Breast epithelium (tissue), 4 donors: ENCODE results near the gene MAPKAPK3. TPM values are rescaled to one million over a fixed set of nuclear protein-coding genes. Genes with fewer than 3 reads are reported as not detected.

Experiments
- DNase-seq, 2 donors: peaks; one replicate each; pipeline ENCODE4 v3.0.0-alpha.2; 2019; ENCODE audit warnings: low spot score in 2 of 2
- H3K27ac ChIP-seq, 2 donors: fragments of 200-600 bp; sonication (generic) in 1 of 2; one replicate each; pipeline ENCODE4 v1.5.1; 2016 to 2019; ENCODE audit warnings: mild to moderate bottlenecking in 1 of 2
- H3K27me3 ChIP-seq, 2 donors: fragments of 200-600 bp; sonication (generic) in 1 of 2; one replicate each; pipeline versions ENCODE4 v1.5.1 to v1.6.0; 2017 to 2019; ENCODE audit warnings: control low read depth in 1 of 2, mild to moderate bottlenecking in 1 of 2
- H3K36me3 ChIP-seq: fragments of 200-600 bp; one replicate; pipeline ENCODE4 v1.5.1; 2019
- H3K4me1 ChIP-seq, 2 donors: fragments of 200-600 bp; sonication (generic); one replicate each; pipeline ENCODE4 v1.5.1; 2016 to 2019; ENCODE audit warnings: control low read depth in 1 of 2
- H3K4me3 ChIP-seq, 3 donors: fragments of 200-600 bp; sonication (generic); 1 replicate in 2 of 3; 2 replicates in 1 of 3; pipeline ENCODE4 v1.5.1; 2016 to 2019; ENCODE audit warnings: mild to moderate bottlenecking in 3 of 3, moderate library complexity in 2 of 3
- H3K9me3 ChIP-seq, 2 donors: fragments of 200-600 bp; sonication (generic) in 1 of 2; one replicate each; pipeline ENCODE4 v1.5.1; 2016 to 2019; ENCODE audit warnings: control low read depth in 1 of 2
- CTCF ChIP-seq, 3 donors: fragments of 450-650 bp; IDR thresholded peaks; one replicate each; pipeline ENCODE4 v1.5.1; 2016 to 2017; ENCODE audit warnings: antibody characterized with exemption in 3 of 3, mild to moderate bottlenecking in 3 of 3, moderate library complexity in 3 of 3
- POLR2A ChIP-seq: fragments of 450-650 bp; IDR thresholded peaks from one replicate; pipeline ENCODE4 v1.6.1; 2016; ENCODE audit warnings: antibody characterized with exemption, mild to moderate bottlenecking, moderate library complexity
- POLR2AphosphoS5 ChIP-seq, 3 donors: sonication (generic); formaldehyde crosslinking; IDR thresholded peaks; one replicate each; pipeline ENCODE4 v1.6.1; 2017; ENCODE audit warnings: antibody characterized with exemption in 3 of 3
- intact Hi-C: fragments of 100-400 bp; cut with DNase I; formaldehyde crosslinking; loops from one replicate; pipeline ENCODE4 v1.15.1; 2023; ENCODE audit warnings: low total_unique reads
- total RNA-seq, 3 donors: library from RNA; depleted of rRNA; stranded (reverse); fragments of >200 nt; gene quantifications; one replicate each; pipeline ENCODE4 v1.1.0, GENCODE V29; 2016

MAPKAPK3 gene
- total RNA-seq, 3 donors from 2014 or later: 30.4 to 38.4 (median 30.8) TPM

GRCh38 chr3:50645378-50645777, 28.4 kb downstream of the MAPKAPK3 start:
- Histone ChIP-seq H3K36me3 (peaks cover 4% of the 10 kb centered on the region), H3K4me1 (no peaks in the 10 kb centered on the region), H3K9me3 (no peaks in the 10 kb centered on the region), H3K4me3 (no peak overlapping the region), H3K27me3 (no peaks in the 10 kb centered on the region), H3K27ac (no peak overlapping the region)
- intact Hi-C loops: no loop called here
- DNase-seq: no peak
- TF ChIP-seq POLR2A: no peak
- TF ChIP-seq POLR2AphosphoS5 (IDR thresholded peaks at IDR 0.05): no peak
- no peak for TF ChIP-seq CTCF (IDR thresholded peaks at IDR 0.05)

GRCh38 chr3:50648313-50648712, 31.4 kb downstream of the MAPKAPK3 start:
- H3K27me3 ChIP-seq: no peaks in the 10 kb centered on the region
- H3K4me3 ChIP-seq: no peak overlapping the region
- H3K27ac ChIP-seq: no peak overlapping the region
- H3K36me3 ChIP-seq: peaks cover 4% of the 10 kb centered on the region
- no peaks in the 10 kb centered on the region for H3K9me3 ChIP-seq
- no peaks in the 10 kb centered on the region for H3K4me1 ChIP-seq
- no peak for TF ChIP-seq CTCF (IDR thresholded peaks at IDR 0.05)
- no peak for TF ChIP-seq POLR2A
- no peak for TF ChIP-seq POLR2AphosphoS5 (IDR thresholded peaks at IDR 0.05)
- no peak for DNase-seq
- intact Hi-C loops: no loop called here

GRCh38 chr3:50648944-50649343, 32.0 kb downstream of the MAPKAPK3 start:
- Histone ChIP-seq H3K27ac (no peak overlapping the region), H3K27me3 (no peaks in the 10 kb centered on the region), H3K36me3 (no peaks in the 10 kb centered on the region), H3K4me1 (no peaks in the 10 kb centered on the region), H3K4me3 (no peak overlapping the region), H3K9me3 (no peaks in the 10 kb centered on the region)
- intact Hi-C loops: no loop called here
- TF ChIP-seq POLR2AphosphoS5 (IDR thresholded peaks at IDR 0.05) (no peak), CTCF (IDR thresholded peaks at IDR 0.05) (no peak), POLR2A (no peak)
- no peak for DNase-seq

GRCh38 chr3:50649451-50649931, 32.5 kb downstream of the MAPKAPK3 start:
- Histone ChIP-seq H3K27ac (no peak overlapping the region), H3K9me3 (no peaks in the 10 kb centered on the region), H3K36me3 (no peaks in the 10 kb centered on the region), H3K4me3 (no peak overlapping the region), H3K4me1 (no peaks in the 10 kb centered on the region), H3K27me3 (no peaks in the 10 kb centered on the region)
- TF ChIP-seq POLR2AphosphoS5 (IDR thresholded peaks at IDR 0.05) (no peak), POLR2A (no peak), CTCF (IDR thresholded peaks at IDR 0.05) (no peak)
- intact Hi-C loops: no loop called here
- no peak for DNase-seq

GRCh38 chr3:50650018-50650417, 33.1 kb downstream of the MAPKAPK3 start:
- DNase-seq: no peak
- Histone ChIP-seq H3K27me3 (no peaks in the 10 kb centered on the region), H3K36me3 (no peaks in the 10 kb centered on the region), H3K4me1 (no peaks in the 10 kb centered on the region), H3K27ac (no peak overlapping the region), H3K4me3 (no peak overlapping the region), H3K9me3 (no peaks in the 10 kb centered on the region)
- intact Hi-C loops: no loop called here
- TF ChIP-seq POLR2A (no peak), CTCF (IDR thresholded peaks at IDR 0.05) (no peak), POLR2AphosphoS5 (IDR thresholded peaks at IDR 0.05) (no peak)
